ENCODE measurements around the gene SECTM1.

Gene SECTM1

DNA sequence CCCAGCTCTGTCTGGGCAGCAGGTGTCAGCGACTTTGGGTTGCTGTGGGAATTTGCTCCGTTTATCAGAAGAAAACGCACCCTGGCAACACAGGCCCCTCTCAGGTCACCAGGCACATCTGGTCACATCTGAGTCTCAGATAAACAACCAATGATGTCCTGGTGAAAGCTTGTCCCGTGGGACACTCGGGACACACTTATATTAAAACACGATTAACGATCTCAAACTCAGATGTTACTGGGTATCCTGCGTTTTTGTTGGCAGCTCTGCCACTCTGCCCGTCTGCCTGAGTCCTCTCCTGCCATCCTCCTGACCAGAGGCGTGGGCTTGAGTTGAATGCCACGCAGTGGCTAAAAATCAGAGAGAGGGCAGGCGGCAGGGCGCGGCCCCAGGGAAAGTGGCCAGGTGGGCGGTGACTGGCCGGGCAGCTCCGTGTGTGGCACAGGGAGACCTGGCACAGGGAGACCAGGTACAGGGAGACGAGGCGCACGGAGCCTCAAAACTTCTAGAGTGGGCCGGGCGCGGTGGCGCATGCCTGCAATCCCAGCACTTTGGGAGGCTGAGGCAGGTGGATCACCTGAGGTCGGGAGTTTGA, 2.1 kb downstream of the SECTM1 start:
- no peak for DNase-seq (ENCODE audit: insufficient read length, low spot score)
- no peak for FAIRE-seq

DNA sequence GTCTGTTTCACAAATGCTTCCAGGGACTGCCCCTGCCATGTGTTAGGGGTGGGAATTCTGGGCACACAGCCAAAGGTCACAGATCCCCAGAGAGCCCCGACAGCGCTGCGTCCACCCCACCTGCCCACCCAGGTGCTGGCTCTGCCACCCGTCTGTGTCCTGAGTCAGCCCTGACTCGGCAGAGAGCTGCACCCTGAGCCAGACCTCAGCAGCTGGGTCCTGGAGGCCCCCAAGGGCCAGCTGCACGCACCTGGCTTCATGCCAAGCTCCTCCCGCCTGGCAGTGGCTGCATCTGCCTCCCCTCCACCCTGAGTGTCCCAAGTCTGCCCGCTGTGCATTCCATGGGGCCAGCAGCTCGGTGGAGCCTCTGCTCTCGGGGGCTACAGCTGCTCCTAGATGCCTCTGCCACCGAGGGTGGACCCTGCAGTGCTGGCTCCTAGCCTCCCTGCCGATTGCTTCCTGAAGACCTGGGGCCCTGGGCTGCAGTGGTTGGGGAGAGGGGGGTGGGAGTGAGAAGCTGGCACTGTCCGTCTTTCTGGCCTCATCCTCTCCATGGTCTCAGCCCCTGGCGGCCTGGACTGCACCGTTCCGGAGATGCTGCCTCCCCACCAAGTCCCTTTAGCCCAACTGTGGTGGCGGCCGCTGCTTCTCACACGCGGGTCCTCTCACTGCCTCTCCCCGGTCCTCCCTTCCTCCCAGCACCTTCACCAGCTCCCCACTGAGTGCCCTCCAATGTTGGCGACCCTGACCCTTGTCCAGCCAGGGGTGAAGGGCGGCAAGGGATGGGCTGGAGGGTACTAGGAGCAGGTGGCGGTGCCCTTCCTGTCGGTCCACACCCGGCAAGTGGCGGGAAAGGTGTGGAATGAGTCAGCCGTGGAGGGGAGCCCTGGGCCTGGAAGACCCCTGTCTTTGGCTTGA, 3.0 kb downstream of the SECTM1 start:
- DNase-seq (ENCODE audit: insufficient read length, low spot score) = peak; percentile 70

More for the DNA sequence above, 2.1 kb downstream of the SECTM1 start:
- TF ChIP-seq POLR2A (IDR thresholded peaks at IDR 0.05; ENCODE audit: low read depth, low read length) = no peak

DNA sequence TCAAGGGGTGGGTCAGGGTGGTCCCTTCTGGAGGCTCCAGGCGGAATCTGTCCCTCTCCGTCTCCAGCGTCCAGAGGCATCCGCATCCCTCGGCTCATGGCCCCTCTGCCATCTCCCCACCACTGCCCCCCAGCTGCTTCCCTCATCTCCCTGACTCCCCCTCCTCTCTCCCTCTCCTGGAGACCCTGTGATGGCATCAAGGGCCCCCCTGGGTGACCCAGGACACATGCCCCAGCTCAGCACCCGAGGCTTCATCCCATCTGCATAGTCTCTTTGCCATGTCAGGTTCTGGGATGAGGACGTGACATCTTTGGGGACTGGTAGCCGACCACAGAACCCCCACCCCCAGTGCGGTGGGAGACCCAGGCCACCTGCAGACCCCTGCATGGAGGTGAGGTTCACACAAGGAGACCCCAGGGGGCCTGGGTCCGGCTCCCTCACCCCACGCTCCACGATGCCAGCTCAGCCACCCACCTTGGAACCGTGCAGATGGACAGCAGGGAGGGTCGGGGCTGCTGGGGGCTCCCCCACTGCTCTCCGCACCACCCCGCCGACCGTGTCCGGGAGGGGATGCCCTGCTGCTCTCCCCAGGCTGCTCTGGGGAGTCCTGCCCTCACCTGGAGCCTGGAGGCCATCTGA, 3.8 kb downstream of the SECTM1 start:
- DNase-seq (ENCODE audit: insufficient read length, low spot score) (no peak), FAIRE-seq (no peak)
- TF ChIP-seq POLR2A (IDR thresholded peaks at IDR 0.05; ENCODE audit: low read depth, low read length) = no peak

More for the DNA sequence above, 3.0 kb downstream of the SECTM1 start:
- no peak for TF ChIP-seq POLR2A (IDR thresholded peaks at IDR 0.05; ENCODE audit: low read depth, low read length)
- FAIRE-seq = no peak

- FAIRE-seq = no peak
- DNase-seq (ENCODE audit: insufficient read length, low spot score) = no peak
- TF ChIP-seq POLR2A (IDR thresholded peaks at IDR 0.05; ENCODE audit: low read depth, low read length) = no peak
Observed at GRCh38 chr17:82328994-82329507, 4.5 kb downstream of the SECTM1 start.

- no peak for FAIRE-seq
- TF ChIP-seq POLR2A (IDR thresholded peaks at IDR 0.05; ENCODE audit: low read depth, low read length) = no peak
Observed at GRCh38 chr17:82328141-82328993, 5.2 kb downstream of the SECTM1 start.

DNA sequence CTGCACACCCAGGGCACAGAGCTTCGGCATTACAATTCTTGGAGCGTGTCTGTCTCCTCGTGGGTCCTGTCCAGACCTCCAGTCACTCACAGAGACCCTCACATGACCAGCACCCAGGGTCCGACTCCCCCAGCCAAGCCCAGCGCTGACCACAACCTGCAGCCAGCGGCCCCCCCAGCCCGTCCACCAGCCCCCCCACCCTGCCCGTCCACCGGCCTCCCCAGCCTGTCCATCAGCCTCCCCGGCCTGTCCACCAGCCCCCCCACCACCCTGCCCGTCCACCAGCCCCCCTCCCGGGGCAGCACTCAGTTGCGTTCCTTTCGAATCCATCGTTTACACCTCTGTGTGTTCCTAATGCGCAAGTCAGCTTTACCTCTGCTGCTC, 5.8 kb downstream of the SECTM1 start:
- no peak for DNase-seq (ENCODE audit: insufficient read length, low spot score)
- FAIRE-seq = no peak
- TF ChIP-seq POLR2A (IDR thresholded peaks at IDR 0.05; ENCODE audit: low read depth, low read length) = no peak

More at GRCh38 chr17:82328141-82328993, 5.2 kb downstream of the SECTM1 start:
- no peak for DNase-seq (ENCODE audit: insufficient read length, low spot score)

DNA sequence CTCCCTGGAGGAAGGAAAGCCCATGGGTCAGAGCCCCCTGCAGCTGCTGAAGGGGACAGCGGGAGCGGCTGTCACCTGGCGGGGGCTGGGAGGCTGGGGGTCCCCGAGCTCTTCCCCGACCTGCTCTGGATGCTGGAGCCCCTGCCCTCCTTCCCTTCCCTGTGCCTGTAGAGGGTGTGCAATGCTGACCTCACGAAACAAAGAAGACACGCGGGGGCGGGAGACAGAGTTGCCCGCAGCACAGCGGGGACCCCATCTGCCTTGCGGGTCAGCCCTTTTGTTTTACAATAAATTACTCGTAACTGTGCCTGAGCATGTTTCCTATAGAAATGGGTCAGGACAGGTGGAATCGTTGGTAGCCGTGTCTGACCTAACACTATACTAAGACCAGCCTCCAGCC, 6.3 kb downstream of the SECTM1 start:
- FAIRE-seq (no peak), DNase-seq (ENCODE audit: insufficient read length, low spot score) (no peak)
- no peak for TF ChIP-seq POLR2A (IDR thresholded peaks at IDR 0.05; ENCODE audit: low read depth, low read length)

- no peak for TF ChIP-seq POLR2A (IDR thresholded peaks at IDR 0.05; ENCODE audit: low read depth, low read length)
- FAIRE-seq (no peak), DNase-seq (ENCODE audit: insufficient read length, low spot score) (no peak)
Observed at GRCh38 chr17:82325286-82326180, 8.0 kb downstream of the SECTM1 start.

GRCh38 chr17:82324566-82325285, 8.8 kb downstream of the SECTM1 start:
- FAIRE-seq (no peak), DNase-seq (ENCODE audit: insufficient read length, low spot score) (no peak)
- TF ChIP-seq POLR2A (IDR thresholded peaks at IDR 0.05; ENCODE audit: low read depth, low read length) = no peak

GRCh38 chr17:82323514-82324234, 9.9 kb downstream of the SECTM1 start:
- FAIRE-seq (no peak), DNase-seq (ENCODE audit: insufficient read length, low spot score) (no peak)
- no peak for TF ChIP-seq POLR2A (IDR thresholded peaks at IDR 0.05; ENCODE audit: low read depth, low read length)

All from H54 (cell line).